ENCODE measurements around the gene RELL1.
A peak's percentile ranks its signal among the peaks of the same experiment; 100 is the strongest.
"Not testable (repeated sequence)": the region's sequence is repeated elsewhere in the genome, so short reads cannot be mapped to it uniquely, and the experiment has no call there.

RELL1 gene

DNA sequence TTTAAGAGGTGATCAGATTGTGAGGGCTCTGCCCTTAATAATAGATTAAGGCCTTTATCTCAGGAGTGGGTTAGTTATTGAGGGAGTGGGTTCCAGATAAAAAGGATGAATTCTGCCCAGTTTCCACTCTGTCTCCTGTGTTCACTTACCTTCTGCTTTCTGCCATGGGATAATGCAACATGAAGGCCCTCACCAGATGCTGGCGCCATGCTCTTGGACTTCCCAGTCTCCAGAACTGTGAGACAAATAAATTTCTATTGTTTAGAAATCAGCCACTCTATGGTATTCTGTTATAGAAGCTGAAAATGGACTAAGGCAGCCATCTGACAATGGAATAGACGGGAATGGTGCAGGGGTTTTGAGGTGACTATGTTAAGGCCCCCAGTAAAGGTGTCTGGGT is 6.9 kb upstream of the RELL1 start:
- no peak for DNase-seq (ENCODE audit: low read depth)

DNA sequence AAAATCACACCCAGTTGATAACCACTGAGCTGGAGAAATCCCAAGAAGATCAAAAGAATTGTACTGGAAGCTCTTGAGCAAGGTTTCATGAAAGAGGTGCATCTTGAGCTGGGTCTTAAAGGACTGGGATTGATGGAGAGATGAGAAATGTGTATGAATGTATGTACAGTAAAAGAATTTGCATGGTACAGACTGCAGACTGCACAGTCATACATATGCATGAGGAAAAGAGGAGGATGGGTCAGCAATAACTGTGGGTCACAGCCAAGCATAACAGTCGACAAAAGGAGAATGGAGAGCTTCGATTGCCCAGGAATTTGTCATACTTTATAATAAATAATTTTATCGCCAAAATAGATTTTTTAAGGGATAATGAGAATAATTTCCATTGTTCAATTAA is 4.8 kb upstream of the RELL1 start:
- no peak for DNase-seq (ENCODE audit: low read depth)

DNA sequence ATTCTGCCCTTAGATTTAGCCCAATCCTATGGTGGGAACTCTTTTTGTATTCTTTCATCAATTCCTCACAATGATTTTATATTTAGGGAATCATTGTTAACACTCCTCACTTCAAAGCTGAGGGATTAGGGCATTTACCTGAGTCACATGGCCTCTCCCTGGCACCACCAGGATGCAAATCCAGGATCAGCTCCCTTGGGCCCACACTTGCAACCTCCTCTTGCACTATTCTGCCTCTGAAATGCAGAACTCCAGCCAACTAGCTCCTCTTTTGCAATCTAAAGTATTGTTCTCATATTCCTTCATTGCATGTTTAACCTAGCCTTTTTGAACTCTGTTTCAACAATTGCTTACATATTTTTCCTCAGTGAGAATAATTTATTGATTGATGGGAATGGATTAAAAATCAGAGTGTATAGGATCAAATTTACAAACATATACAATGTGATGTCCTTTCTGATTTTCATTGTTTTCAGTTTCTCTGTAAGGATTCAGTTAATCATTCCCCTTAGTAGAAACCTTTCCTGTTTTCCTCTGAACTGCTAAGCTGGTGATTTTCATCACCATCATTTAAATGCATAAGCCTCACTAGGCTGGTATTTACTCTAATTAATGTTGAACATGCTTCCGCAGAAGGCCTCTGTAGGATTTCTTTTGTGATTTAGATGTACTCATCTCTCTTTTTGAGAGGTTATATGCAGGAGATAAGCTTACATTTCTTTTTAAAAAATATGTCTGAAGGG is 3.3 kb upstream of the RELL1 start:
- DNase-seq (ENCODE audit: low read depth) = no peak

GRCh38 chr4:37687681-37688080 is 1.5 kb upstream of the RELL1 start:
- DNase-seq (ENCODE audit: low read depth) = no peak

GRCh38 chr4:37687194-37687562 is 1.0 kb upstream of the RELL1 start:
- no peak for DNase-seq (ENCODE audit: low read depth)

GRCh38 chr4:37685823-37686372 is 278 bp downstream of the RELL1 start:
- peak; percentile 30 for DNase-seq (ENCODE audit: low read depth)

DNA sequence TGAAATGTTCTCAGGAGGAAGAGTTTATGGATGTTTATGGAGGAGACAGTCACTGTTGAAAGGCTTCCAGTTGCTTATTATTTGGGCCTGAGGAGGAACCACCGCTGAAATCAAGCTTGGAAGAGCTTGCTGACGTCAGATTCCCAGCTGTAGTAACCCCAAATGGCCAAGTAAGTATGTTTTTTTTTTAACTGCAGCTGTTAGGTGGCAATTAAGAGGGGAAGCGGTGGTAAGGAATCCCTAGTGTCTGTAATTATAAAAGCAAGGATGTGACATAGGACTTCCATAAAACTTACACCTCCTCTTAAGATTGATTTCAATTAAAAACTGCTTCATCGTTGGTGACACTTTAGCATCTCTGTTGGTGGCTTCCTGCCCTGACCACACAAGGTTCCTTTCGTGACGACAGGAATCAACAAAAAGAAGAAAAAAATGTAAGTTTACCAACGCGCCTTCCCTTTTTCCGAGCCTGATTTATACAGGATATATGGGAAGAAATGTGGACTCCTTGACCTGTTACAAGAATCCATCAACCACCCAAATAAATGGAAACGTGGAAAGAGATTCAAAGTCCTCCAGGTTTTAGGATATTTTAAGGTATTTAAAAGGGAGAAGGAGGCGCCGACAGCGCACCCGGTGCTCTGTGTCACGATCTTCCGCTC is 884 bp downstream of the RELL1 start:
- DNase-seq (ENCODE audit: low read depth) = peak; percentile 29

- DNase-seq (ENCODE audit: low read depth) = no peak
Observed at GRCh38 chr4:37684154-37684553, 2.0 kb downstream of the RELL1 start.

GRCh38 chr4:37682701-37683401 is 3.3 kb downstream of the RELL1 start:
- DNase-seq (ENCODE audit: low read depth) = no peak

GRCh38 chr4:37680089-37680488 is 6.1 kb downstream of the RELL1 start:
- no peak for DNase-seq (ENCODE audit: low read depth)

GRCh38 chr4:37679301-37679700 is 6.9 kb downstream of the RELL1 start:
- no peak for DNase-seq (ENCODE audit: low read depth)

- DNase-seq (ENCODE audit: low read depth) = no peak
Observed at GRCh38 chr4:37678624-37679023, 7.6 kb downstream of the RELL1 start.

GRCh38 chr4:37675587-37676290 is 10.4 kb downstream of the RELL1 start:
- no peak for DNase-seq (ENCODE audit: low read depth)

- DNase-seq (ENCODE audit: low read depth) = no peak
Observed at GRCh38 chr4:37674439-37674838, 11.7 kb downstream of the RELL1 start.

GRCh38 chr4:37673538-37674192 is 12.5 kb downstream of the RELL1 start:
- DNase-seq (ENCODE audit: low read depth) = no peak

DNA sequence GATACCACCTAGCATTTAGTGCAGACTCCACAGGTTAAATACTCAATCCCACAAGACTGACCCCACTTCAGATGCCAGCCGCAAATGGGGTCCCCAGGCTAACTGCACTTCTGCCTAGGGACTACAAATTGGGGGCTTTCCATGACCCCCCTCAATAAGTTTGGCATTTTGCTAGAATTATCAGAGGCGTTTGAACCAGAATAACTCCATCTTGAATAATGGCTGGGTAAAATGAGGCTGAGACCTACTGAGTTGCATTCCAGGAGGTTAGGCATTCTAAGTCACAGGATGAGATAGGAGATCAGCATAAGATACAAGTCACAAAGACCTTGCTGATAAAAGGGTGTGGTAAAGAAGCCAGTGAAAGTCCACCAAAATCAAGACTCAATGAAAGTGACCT is 15.1 kb downstream of the RELL1 start:
- no peak for DNase-seq (ENCODE audit: low read depth)

DNA sequence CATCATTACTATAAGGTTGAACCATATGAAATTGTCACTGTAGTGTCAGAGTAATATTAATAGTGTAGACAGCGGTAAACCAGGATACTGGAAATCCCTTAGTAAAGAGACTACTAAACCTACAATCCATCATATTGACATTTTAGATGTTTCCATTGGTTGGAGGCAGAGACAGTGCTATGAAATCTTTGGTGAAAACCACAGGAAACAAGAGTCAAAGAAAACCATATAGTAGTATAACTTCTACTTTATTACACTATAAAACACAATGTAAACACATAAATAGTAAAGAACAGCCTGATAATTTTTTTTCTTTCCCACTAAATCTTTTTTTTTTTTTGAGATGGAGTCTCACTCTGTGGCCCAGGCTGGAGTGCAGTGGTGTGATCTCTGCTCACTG is 15.9 kb downstream of the RELL1 start:
- no peak for DNase-seq (ENCODE audit: low read depth)

DNA sequence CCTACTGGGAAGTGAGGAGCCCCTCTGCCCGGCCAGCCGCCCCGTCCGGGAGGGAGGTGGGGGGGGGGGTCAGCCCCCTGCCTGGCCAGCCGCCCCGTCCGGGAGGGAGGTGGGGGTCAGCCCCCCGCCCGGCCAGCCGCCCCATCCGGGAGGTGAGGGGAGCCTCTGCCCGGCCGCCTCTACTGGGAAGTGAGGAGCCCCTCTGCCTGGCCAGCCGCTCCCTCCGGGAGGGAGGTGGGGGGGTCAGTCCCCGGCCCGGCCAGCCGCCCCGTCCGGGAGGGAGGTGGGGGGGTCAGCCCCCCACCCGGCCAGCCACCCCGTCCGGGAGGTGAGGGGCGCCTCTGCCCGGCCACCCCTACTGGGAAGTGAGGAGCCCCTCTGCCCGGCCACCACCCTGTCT is 17.1 kb downstream of the RELL1 start:
- DNase-seq (ENCODE audit: low read depth) = not testable (repeated sequence)

GRCh38 chr4:37667197-37668100 is 18.7 kb downstream of the RELL1 start:
- DNase-seq (ENCODE audit: low read depth) = no peak

GRCh38 chr4:37666625-37667071 is 19.5 kb downstream of the RELL1 start:
- no peak for DNase-seq (ENCODE audit: low read depth)
